ENCODE results near the gene UCN.

DNA sequence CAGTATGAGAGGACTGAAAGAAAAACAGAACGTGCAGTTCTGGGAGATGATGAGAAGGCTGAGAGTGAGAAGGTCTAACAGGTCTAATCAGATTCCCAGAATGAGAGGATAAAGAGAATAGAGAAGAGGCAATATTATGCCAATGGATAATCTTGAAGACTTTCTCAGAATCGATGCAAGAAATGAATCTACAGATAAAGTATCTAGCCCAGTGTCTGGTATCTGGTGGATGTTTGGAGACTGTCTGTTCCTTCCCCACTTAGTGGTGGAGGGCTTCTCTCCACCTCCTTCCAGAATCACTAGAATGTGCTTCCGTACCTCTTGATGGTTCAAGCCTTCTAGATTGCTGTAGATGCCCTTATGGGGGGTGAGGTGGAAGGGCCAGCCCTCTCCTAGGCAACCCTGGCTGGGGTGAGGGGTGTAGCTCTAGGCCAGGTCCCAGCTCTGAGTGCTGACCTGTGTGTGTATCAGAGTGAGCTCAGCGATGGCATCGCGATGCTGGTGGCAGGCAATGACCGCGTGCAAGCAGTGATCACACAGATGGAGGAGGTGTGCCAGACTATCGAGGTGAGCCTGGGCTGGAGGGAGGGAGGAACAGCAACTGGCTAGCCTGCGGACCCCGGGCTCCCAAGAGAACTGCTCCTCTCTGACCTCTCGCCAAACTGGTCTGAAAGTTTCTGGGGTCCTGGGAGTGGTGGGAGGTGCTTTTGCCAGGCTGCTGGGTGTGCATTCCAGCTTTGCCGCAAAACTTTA lies 3.6 kb downstream of the UCN start:
- TF ChIP-seq, protein P1, sequence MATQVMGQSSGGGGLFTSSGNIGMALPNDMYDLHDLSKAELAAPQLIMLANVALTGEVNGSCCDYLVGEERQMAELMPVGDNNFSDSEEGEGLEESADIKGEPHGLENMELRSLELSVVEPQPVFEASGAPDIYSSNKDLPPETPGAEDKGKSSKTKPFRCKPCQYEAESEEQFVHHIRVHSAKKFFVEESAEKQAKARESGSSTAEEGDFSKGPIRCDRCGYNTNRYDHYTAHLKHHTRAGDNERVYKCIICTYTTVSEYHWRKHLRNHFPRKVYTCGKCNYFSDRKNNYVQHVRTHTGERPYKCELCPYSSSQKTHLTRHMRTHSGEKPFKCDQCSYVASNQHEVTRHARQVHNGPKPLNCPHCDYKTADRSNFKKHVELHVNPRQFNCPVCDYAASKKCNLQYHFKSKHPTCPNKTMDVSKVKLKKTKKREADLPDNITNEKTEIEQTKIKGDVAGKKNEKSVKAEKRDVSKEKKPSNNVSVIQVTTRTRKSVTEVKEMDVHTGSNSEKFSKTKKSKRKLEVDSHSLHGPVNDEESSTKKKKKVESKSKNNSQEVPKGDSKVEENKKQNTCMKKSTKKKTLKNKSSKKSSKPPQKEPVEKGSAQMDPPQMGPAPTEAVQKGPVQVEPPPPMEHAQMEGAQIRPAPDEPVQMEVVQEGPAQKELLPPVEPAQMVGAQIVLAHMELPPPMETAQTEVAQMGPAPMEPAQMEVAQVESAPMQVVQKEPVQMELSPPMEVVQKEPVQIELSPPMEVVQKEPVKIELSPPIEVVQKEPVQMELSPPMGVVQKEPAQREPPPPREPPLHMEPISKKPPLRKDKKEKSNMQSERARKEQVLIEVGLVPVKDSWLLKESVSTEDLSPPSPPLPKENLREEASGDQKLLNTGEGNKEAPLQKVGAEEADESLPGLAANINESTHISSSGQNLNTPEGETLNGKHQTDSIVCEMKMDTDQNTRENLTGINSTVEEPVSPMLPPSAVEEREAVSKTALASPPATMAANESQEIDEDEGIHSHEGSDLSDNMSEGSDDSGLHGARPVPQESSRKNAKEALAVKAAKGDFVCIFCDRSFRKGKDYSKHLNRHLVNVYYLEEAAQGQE (IDR thresholded peaks at IDR 0.05; ENCODE audit: insufficient replicate concordance, low read depth) = no peak
- TF ChIP-seq GABPA (IDR thresholded peaks at IDR 0.05; ENCODE audit: low read depth) = no peak
- TF ChIP-seq, protein P2, sequence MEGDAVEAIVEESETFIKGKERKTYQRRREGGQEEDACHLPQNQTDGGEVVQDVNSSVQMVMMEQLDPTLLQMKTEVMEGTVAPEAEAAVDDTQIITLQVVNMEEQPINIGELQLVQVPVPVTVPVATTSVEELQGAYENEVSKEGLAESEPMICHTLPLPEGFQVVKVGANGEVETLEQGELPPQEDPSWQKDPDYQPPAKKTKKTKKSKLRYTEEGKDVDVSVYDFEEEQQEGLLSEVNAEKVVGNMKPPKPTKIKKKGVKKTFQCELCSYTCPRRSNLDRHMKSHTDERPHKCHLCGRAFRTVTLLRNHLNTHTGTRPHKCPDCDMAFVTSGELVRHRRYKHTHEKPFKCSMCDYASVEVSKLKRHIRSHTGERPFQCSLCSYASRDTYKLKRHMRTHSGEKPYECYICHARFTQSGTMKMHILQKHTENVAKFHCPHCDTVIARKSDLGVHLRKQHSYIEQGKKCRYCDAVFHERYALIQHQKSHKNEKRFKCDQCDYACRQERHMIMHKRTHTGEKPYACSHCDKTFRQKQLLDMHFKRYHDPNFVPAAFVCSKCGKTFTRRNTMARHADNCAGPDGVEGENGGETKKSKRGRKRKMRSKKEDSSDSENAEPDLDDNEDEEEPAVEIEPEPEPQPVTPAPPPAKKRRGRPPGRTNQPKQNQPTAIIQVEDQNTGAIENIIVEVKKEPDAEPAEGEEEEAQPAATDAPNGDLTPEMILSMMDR (IDR thresholded peaks at IDR 0.05; ENCODE audit: insufficient read depth, low read length) = no peak
- TF ChIP-seq POLR2AphosphoS5 (IDR thresholded peaks at IDR 0.05; ENCODE audit: low read depth) = no peak

Data from HL-60 (cell line).